H1 (cell line): Measurements from ENCODE around the gene GLRX5. TPM values are rescaled to one million over a fixed set of nuclear protein-coding genes. Genes with fewer than 3 reads are reported as not detected.
A peak's percentile ranks its signal among the peaks of the same experiment; 100 is the strongest.

Experiments
- ATF2 ChIP-seq: IDR thresholded peaks from 2 replicates; pipeline ENCODE4 v1.6.1; 2012; ENCODE audit warnings: low read length, inconsistent platforms
- ATF3 ChIP-seq: IDR thresholded peaks from 2 replicates; pipeline ENCODE4 v1.6.1; 2011; ENCODE audit warnings: low read depth, mild to moderate bottlenecking, low read length; ENCODE audit not compliant: insufficient read depth
- BCL11A ChIP-seq, 2 experiments: IDR thresholded peaks; one replicate each; pipeline ENCODE4 v1.6.1; 2011; ENCODE audit warnings: low read depth in 2 of 2, low read length in 2 of 2, mild to moderate bottlenecking in 2 of 2
- BRCA1 ChIP-seq: IDR thresholded peaks from 2 replicates; pipeline ENCODE4 v1.6.1; 2012; ENCODE audit warnings: low read depth, low read length, improper control_type of control experiment
- CBX5 ChIP-seq: fragments of 300-800, 300-1000 bp; sonication (generic); IDR thresholded peaks from 2 replicates; pipeline ENCODE4 v1.7.1; 2016; ENCODE audit warnings: antibody characterized with exemption, low read length, low read depth
- CHD1 ChIP-seq: IDR thresholded peaks from 2 replicates; pipeline ENCODE4 v1.6.1; 2012; ENCODE audit warnings: low read depth, low read length, improper control_type of control experiment
- CHD2 ChIP-seq: IDR thresholded peaks from 2 replicates; pipeline ENCODE4 v1.6.1; 2012; ENCODE audit warnings: low read length, improper control_type of control experiment
- GTF2F1 ChIP-seq: IDR thresholded peaks from 2 replicates; pipeline ENCODE4 v1.6.1; 2012; ENCODE audit warnings: low read depth, low read length, improper control_type of control experiment, borderline replicate concordance
- HDAC2 ChIP-seq, 2 experiments: fragments of 300-600 bp in 1 of 2; sonication (generic) in 1 of 2; IDR thresholded peaks; 2 replicates each; pipeline ENCODE4 v1.6.1; 2011 to 2012; ENCODE audit warnings: low read depth in 2 of 2, low read length in 2 of 2, mild to moderate bottlenecking in 2 of 2, moderate library complexity in 2 of 2, borderline replicate concordance in 1 of 2, inconsistent platforms in 1 of 2
- HDAC6 ChIP-seq: IDR thresholded peaks from one replicate; pipeline ENCODE4 v1.7.1; 2012; ENCODE audit warnings: low read depth, mild to moderate bottlenecking, inconsistent platforms, low read length, moderate library complexity
- JUND ChIP-seq: IDR thresholded peaks from 2 replicates; pipeline ENCODE4 v1.6.1; 2011; ENCODE audit warnings: mild to moderate bottlenecking, improper control_type of control experiment, low read length
- KDM4A ChIP-seq: IDR thresholded peaks from one replicate; pipeline ENCODE4 v1.7.1; 2012; ENCODE audit warnings: low read depth, mild to moderate bottlenecking, moderate library complexity, low read length, inconsistent platforms; ENCODE audit not compliant: severe bottlenecking
- MAX ChIP-seq: IDR thresholded peaks from 2 replicates; pipeline ENCODE4 v1.6.1; 2012; ENCODE audit warnings: inconsistent platforms
- NANOG ChIP-seq: IDR thresholded peaks from 2 replicates; pipeline ENCODE4 v1.6.1; 2011; ENCODE audit warnings: low read length, low read depth, mild to moderate bottlenecking, inconsistent platforms; ENCODE audit not compliant: insufficient read depth, poor library complexity, severe bottlenecking
- PHF8 ChIP-seq: fragments of 200-600 bp; sonication (generic); conservative IDR thresholded peaks from 2 replicates; pipeline ENCODE4 v1.7.1; 2012; ENCODE audit warnings: low read depth, mild to moderate bottlenecking, inconsistent platforms, low read length, moderate library complexity
- RBBP5 ChIP-seq: IDR thresholded peaks from 2 replicates; pipeline ENCODE4 v1.7.1; 2012; ENCODE audit warnings: low read depth, mild to moderate bottlenecking, inconsistent platforms, low read length, moderate library complexity, borderline replicate concordance
- SP4 ChIP-seq: IDR thresholded peaks from 2 replicates; pipeline ENCODE4 v1.6.1; 2012; ENCODE audit warnings: low read length, inconsistent platforms
- SRF ChIP-seq: IDR thresholded peaks from 2 replicates; pipeline ENCODE4 v1.6.1; 2011; ENCODE audit warnings: mild to moderate bottlenecking, low read depth, low read length, moderate library complexity
- SUZ12 ChIP-seq: fragments of 200-600 bp; sonication (generic); IDR thresholded peaks from 2 replicates; pipeline ENCODE4 v1.6.1; 2012; ENCODE audit warnings: mild to moderate bottlenecking, inconsistent platforms, low read length, moderate library complexity, mixed read lengths
- TAF1 ChIP-seq: IDR thresholded peaks from 2 replicates; pipeline ENCODE4 v1.6.1; 2011; ENCODE audit warnings: mild to moderate bottlenecking, low read depth, low read length
- TBP ChIP-seq: IDR thresholded peaks from 2 replicates; pipeline ENCODE4 v1.6.1; 2011; ENCODE audit warnings: low read depth, low read length, improper control_type of control experiment
- polyA plus RNA-seq, 7 experiments: library from polyadenylated mRNA; depleted of rRNA in 3 of 7; stranded (reverse) in 5 of 7; unstranded in 2 of 7; fragments of >200 nt in 5 of 7; fragments of 200-250 nt in 2 of 7; gene quantifications; 1 replicate in 5 of 7; 2 replicates in 1 of 7; 4 replicates in 1 of 7; pipeline versions ENCODE4 v1.2.1 to v1.2.3, GENCODE V29; 2011 to 2013; ENCODE audit warnings: missing spikeins in 2 of 7, mixed read lengths in 2 of 7
- total RNA-seq: library from RNA; stranded (reverse); fragmentation: NEBNext Ultra II Directional; extraction: Animal tissue kit (Norgen Biotek cat#: 25700); gene quantifications from 2 replicates; pipeline ENCODE4 v1.2.1, GENCODE V29; 2021

GLRX5 gene
- total and polyA plus RNA-seq, 2 of the 8 experiments (the other 6 are each of a cell fraction or from before 2014, with no cell fraction given), result 70.1 to 88.8 TPM

GRCh38 chr14:95534299-95535225, at the start of gene GLRX5 (continued):
- peak; percentile 69; the same call in 1 of the 2 replicates for TF ChIP-seq RBBP5
- TF ChIP-seq SP4, result no peak
- no peak for TF ChIP-seq HDAC6
- peak; percentile 58 for TF ChIP-seq TBP
- TF ChIP-seq SRF, result no peak
- no peak for TF ChIP-seq SUZ12
- peak in 1 of 2 experiments; percentile 31; a peak in 2 of 4 replicates for TF ChIP-seq HDAC2 (IDR thresholded peaks at IDR 0.05; ENCODE audit: borderline replicate concordance in 1 of 2, low read depth in 2 of 2, low read length in 2 of 2)
- TF ChIP-seq ATF2, result no peak
- peak; percentile 70 for TF ChIP-seq TAF1
- TF ChIP-seq ATF3, result no peak
- TF ChIP-seq CBX5, result no peak
- peak; percentile 87 for TF ChIP-seq PHF8
- TF ChIP-seq MAX, result peak; percentile 75
- no peak for TF ChIP-seq JUND
- TF ChIP-seq GTF2F1, result no peak
- no peak for TF ChIP-seq BRCA1
- no peak for TF ChIP-seq NANOG
- peak; percentile 95 for TF ChIP-seq CHD2
- TF ChIP-seq KDM4A, result peak; percentile 36
- no peak for TF ChIP-seq CHD1
- TF ChIP-seq BCL11A (IDR thresholded peaks at IDR 0.05; ENCODE audit: low read depth in 2 of 2, low read length in 2 of 2), result no peak
